Measurements from ENCODE around the gene DLGAP4.

DLGAP4 gene

DNA sequence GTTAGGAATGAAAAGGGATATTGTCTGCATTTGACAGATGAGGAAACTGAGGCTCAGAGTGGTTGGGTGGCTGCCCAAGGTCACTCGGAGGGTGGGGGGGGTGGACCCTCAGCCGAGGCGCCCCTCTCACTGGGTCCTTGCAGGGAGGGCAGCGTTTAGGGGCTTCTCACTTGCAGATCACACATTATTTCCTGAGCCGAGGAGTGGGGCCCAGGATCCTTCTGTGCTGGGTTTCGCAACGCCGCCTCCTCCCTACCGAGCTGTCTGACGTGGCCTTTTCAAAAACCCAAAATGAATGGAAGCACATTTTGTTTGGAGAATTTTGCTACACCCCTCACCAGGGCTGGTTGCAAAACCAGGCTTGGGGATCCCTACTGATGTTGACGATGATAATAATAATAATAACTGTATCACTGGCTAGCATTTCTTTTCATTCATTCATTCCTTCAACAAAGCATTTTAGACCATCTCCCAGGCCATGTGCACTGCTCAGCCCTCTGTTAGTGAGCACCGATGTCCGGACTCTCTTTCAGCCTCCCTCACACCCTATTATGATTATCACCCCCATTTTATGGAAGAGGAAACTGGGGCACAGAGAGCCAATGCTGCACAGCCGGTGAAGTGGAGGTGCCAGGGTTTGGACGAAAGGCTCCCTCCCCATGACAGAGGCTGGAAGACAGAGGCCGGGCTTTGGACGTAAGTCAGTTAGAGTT, 5.2 kb downstream of the DLGAP4 start:
- H3K27ac ChIP-seq, result no peak overlapping the region
- TF ChIP-seq, protein P1, sequence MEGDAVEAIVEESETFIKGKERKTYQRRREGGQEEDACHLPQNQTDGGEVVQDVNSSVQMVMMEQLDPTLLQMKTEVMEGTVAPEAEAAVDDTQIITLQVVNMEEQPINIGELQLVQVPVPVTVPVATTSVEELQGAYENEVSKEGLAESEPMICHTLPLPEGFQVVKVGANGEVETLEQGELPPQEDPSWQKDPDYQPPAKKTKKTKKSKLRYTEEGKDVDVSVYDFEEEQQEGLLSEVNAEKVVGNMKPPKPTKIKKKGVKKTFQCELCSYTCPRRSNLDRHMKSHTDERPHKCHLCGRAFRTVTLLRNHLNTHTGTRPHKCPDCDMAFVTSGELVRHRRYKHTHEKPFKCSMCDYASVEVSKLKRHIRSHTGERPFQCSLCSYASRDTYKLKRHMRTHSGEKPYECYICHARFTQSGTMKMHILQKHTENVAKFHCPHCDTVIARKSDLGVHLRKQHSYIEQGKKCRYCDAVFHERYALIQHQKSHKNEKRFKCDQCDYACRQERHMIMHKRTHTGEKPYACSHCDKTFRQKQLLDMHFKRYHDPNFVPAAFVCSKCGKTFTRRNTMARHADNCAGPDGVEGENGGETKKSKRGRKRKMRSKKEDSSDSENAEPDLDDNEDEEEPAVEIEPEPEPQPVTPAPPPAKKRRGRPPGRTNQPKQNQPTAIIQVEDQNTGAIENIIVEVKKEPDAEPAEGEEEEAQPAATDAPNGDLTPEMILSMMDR (IDR thresholded peaks at IDR 0.05), result no peak
- no peak for TF ChIP-seq ZFX (IDR thresholded peaks at IDR 0.05; ENCODE audit: borderline replicate concordance)

DNA sequence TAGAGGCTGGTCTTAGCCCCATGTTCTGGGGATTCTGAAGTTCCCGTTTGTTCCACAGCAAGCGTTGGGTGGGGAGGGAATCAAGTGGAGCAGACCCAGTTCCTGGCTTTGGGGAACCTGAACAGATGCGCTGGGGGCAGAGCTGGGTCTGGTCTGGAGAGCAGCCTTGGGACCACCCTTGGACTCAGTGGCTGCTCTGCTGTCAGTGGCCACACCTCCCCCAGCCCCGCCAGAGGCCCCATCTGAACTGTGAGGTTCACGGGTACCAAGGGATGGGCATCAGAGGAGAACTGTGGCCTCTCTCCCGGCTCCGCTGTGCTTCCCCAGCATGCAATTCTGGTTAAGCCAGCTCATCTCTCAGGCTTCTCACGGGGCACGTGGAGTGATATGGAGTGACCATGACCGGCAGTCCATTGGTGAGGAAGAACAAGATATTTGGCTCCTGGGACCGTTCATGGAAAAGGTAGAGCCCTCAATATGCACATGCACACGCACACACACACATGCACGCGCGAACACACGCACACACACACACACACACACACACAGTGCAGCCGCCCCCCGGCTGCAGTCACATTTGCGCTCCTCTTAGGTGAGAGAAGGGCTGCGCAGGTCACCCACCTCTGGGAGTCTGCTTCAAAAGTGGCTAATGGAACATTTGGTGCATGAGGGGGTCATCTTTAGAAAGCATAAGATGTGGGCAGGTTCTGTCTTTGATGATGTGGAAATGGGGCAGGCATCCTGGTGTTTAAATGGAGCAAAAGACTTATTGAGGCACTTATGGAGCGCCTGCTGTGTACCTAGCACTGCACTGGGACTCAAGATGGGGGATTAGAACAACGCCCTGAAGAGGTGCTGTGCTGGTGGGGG, 6.0 kb downstream of the DLGAP4 start:
- H3K27ac ChIP-seq, result no peak overlapping the region
- TF ChIP-seq, protein P1 (IDR thresholded peaks at IDR 0.05), result no peak
- TF ChIP-seq ZFX (IDR thresholded peaks at IDR 0.05; ENCODE audit: borderline replicate concordance), result no peak

DNA sequence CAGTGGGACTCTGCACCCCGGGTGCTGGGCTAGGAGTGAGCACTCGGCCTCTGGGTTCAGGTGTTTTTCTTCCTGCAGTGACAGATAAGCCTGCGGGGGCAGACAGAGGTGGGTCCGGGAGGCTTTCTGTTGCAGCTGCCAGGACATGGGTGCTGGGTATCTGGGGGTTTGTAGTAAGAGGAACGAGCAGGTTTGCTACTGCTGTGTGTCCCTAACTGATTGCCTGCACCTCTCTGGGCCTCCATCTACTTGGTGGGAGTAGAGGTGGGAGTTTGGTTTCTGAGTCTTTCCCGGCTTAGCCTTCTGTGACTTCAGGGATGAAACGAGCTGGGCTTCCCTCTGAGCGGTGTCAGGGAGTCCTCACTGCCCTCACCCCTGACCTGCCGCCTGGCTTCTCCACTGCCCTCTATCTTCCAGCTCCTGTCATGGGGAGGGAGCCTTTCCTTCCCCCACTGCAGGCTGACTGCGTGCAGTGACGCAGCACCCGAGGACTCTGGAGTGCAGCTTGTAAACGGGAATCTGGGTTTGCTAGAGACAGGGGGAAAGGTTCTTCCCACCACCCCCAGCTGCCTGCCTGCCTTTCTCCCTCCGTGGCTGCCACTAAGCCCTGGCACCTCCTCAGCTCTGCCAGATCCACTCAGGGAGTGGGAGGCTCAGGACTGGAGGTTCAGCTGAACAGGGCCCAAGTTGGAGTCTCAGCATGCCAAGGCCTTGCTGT, 6.7 kb downstream of the DLGAP4 start:
- TF ChIP-seq ZFX (IDR thresholded peaks at IDR 0.05; ENCODE audit: borderline replicate concordance), result no peak
- TF ChIP-seq, protein P1 (IDR thresholded peaks at IDR 0.05), result no peak
- H3K27ac ChIP-seq, result no peak overlapping the region

DNA sequence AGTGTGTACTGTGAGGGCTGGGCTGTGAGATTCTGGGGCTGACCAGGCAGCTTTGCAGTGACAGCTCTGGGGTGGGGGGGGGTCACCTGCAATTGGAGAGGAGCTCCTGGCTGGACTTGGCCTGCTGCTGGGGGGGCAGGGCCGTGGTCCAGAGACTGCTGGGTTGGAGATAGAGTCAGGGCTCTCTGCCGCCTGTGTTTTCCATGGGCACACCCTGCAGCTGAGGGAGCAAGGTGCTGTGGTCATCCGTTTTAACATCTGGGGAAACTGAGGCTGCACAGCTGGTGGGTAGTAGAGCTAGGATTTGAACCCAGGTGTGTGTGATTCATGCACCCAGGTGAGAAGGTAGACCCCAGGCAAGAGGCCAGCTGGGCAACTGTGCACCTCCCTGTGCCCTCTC, 7.3 kb downstream of the DLGAP4 start:
- no peak overlapping the region for H3K27ac ChIP-seq
- TF ChIP-seq ZFX (IDR thresholded peaks at IDR 0.05; ENCODE audit: borderline replicate concordance), result no peak
- TF ChIP-seq, protein P1 (IDR thresholded peaks at IDR 0.05), result no peak

DNA sequence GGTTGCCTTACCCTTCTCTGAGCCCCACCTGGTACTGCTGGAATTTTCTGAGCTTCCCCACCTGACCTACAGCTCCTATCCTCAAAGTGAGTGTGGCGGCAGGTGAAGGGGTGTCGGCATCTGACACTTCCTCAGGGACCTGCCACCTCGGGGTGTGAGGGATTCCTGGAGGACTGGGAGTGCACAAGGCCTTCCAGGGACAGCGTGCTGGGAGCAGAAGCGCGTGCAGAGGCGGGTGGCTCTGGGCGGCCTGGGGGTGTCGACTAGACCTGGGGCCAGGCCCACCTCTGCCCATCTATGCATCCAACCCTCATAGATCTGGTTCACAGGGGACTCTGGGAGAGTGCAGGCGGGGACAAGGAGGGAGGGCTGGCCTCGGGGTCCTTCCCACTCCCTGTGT, 7.8 kb downstream of the DLGAP4 start:
- TF ChIP-seq, protein P1 (IDR thresholded peaks at IDR 0.05), result no peak
- TF ChIP-seq ZFX (IDR thresholded peaks at IDR 0.05; ENCODE audit: borderline replicate concordance), result no peak
- no peak overlapping the region for H3K27ac ChIP-seq

DNA sequence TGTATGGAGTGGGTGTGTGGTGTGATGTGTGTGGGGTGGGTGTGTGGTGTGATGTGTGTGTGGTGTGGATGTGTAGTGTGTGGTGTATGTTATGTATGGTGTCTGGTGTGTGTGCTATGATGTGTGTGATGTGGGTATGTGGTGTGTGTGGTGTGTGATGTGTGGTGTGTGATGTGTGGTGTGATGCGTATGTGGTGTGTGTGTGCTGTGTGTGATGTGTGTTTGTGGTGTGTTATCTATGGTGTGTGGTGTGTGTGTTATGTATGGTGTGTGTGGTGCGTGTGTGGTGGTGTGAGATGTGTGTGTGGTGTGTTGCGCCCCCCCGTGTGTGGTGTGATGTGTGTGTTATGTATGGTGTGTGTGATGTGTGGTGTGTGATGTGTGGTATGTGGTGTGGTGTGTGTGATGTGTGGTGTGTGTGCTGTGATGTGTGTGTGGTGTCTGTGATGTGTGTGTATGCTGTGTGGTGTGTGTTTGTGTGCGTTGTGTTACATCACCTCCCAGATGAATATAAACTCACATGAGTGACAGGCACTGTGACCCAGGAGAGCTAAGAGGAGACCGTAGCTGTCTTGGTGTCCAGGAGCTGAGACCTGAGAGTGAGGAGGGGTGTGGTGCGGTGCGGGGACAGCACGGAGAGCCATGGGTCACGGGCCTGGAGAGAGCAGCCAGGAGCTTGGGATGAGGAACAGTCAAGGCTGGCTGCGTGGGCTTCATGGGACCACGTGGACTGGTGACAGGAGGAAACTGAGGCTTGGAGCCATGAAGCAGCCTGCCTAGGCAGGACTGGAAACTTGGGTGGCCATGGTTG, 8.8 kb downstream of the DLGAP4 start:
- H3K27ac ChIP-seq, result no peak overlapping the region
- no peak for TF ChIP-seq ZFX (IDR thresholded peaks at IDR 0.05; ENCODE audit: borderline replicate concordance)
- TF ChIP-seq, protein P1 (IDR thresholded peaks at IDR 0.05), result no peak
